Lung (tissue), 12 donors: ENCODE results near the gene SLC9A6. TPM values are rescaled to one million over a fixed set of nuclear protein-coding genes. Genes with fewer than 3 reads are reported as not detected.

Source experiments
- ATAC-seq: fragments of 200-7000 bp; cut with Tn5 transposase; one replicate; pipeline ENCODE4 v1.9.1; 2020; ENCODE audit warnings: moderate number of reproducible peaks; ENCODE audit not compliant: insufficient read depth, low FRiP score
- DNase-seq, 3 donors: peaks; one replicate each; pipeline ENCODE4 v3.0.0-alpha.2; 2013 to 2017
- H3K27ac ChIP-seq, 2 donors: one replicate each; pipeline ENCODE4 v1.5.1; 2013; ENCODE audit warnings: mild to moderate bottlenecking in 2 of 2, moderate library complexity in 2 of 2, control low read depth in 1 of 2, inconsistent platforms in 1 of 2, low read depth in 1 of 2, low read length in 1 of 2
- H3K27me3 ChIP-seq, 3 donors: one replicate each; pipeline ENCODE4 v1.5.1; 2013; ENCODE audit warnings: low read length in 2 of 3; ENCODE audit not compliant: control insufficient read depth in 3 of 3, insufficient read depth in 3 of 3
- H3K36me3 ChIP-seq, 4 donors: one replicate each; pipeline ENCODE4 v1.5.1; 2013; ENCODE audit warnings: low read length in 4 of 4, mild to moderate bottlenecking in 1 of 4, moderate library complexity in 1 of 4; ENCODE audit not compliant: control insufficient read depth in 4 of 4, insufficient read depth in 4 of 4
- H3K4me1 ChIP-seq, 5 donors: one replicate each; pipeline ENCODE4 v1.5.1; 2013; ENCODE audit warnings: low read length in 5 of 5, mild to moderate bottlenecking in 2 of 5, moderate library complexity in 1 of 5; ENCODE audit not compliant: control insufficient read depth in 5 of 5, insufficient read depth in 5 of 5
- H3K4me3 ChIP-seq: one replicate; pipeline ENCODE4 v1.5.1; 2013; ENCODE audit warnings: mild to moderate bottlenecking, control low read depth, moderate library complexity
- H3K9ac ChIP-seq, 2 donors: one replicate each; pipeline ENCODE4 v1.5.1; 2013; ENCODE audit warnings: low read length in 2 of 2, control low read depth in 1 of 2; ENCODE audit not compliant: insufficient read depth in 1 of 2
- H3K9me3 ChIP-seq, 4 donors: one replicate each; pipeline ENCODE4 v1.5.1; 2013; ENCODE audit warnings: low read length in 3 of 4, mild to moderate bottlenecking in 1 of 4, moderate library complexity in 1 of 4; ENCODE audit not compliant: control insufficient read depth in 4 of 4, insufficient read depth in 3 of 4
- CTCF ChIP-seq: IDR thresholded peaks from 2 replicates; pipeline ENCODE4 v1.5.1; 2012; ENCODE audit warnings: mild to moderate bottlenecking; ENCODE audit errors: control extremely low read depth, extremely low read depth
- WGBS, 2 donors: extraction: QIAGEN DNeasy Blood & Tissue Kit; methylation state at CpG; one replicate each; pipeline ENCODE4 v1.1.7; 2013; 5-methylcytosine and 5-hydroxymethylcytosine counted together
- polyA plus RNA-seq, 2 donors: library from polyadenylated mRNA; stranded (reverse); fragments of 200-250 nt; gene quantifications; one replicate each; pipeline ENCODE4 v1.2.1, GENCODE V29; 2013
- total RNA-seq, 2 donors: library from RNA; depleted of rRNA in 1 of 2; stranded (reverse); fragments of >200 nt in 1 of 2; gene quantifications; one replicate each; pipeline ENCODE4 v1.2.1, GENCODE V29; 2014 to 2021
- donor health status: control.
- donor health status: control.
- donor health status: Bipolar disorder and iron deficiency.
- donor health status: healthy.
- donor health status: DM: yes; HTN: yes; CAD: no.

Gene SLC9A6
- total and polyA plus RNA-seq, 4 donors, result 8.0 to 19.2 (median 12.1) TPM

DNA sequence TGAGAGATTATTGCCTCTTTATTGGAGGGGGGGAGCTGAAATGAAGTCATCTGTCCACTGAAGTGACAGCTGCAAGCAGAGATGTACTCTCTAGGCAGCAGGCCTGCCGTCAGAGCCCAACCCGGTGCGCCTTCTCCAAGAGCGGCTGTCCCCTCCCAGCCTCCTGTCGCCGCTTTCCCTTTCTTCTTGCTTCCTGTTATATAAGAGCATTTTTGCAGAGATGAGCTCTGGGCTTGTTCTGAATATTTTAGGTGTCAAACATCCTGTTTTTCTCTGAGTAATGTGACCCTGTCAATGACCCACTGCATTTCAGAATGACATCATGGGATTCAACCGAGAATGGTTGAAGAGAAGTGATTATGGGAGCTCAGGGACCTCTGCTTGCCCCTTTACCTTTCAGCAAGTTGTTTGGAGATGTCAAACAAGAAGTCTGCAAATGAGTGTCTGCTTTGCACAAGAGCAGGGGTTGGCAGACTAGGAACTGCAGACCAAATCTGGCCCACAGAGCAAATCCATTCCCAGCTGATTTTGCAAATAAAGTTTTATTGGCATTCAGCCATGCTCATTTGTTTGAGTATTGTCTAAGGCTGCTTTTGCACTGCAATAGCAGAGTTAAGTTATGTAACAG, 79.9 kb downstream of the SLC9A6 start:
- Histone ChIP-seq H3K9ac (no peak overlapping the region), H3K27me3 (peaks cover 0 to 8% (median 6%) of the 10 kb centered on the region in 3 donors), H3K9me3 (no peaks in the 10 kb centered on the region), H3K36me3 (no peaks in the 10 kb centered on the region), H3K27ac (no peak overlapping the region), H3K4me1 (no peaks in the 10 kb centered on the region), H3K4me3 (no peak overlapping the region)
- WGBS, 2 donors, result 1 to 46% methylated on average over 7 of the region's 7 CpGs
- TF ChIP-seq CTCF, result no peak
- ATAC-seq (no peak), DNase-seq (peak; percentile 31 to 80 (median 71))

- no peaks in the 10 kb centered on the region for H3K9me3 ChIP-seq
- H3K4me3 ChIP-seq, result no peak overlapping the region
- H3K9ac ChIP-seq, result no peak overlapping the region
- H3K36me3 ChIP-seq, result no peaks in the 10 kb centered on the region
- WGBS, 2 donors, result 76 to 86% methylated on average over 5 of the region's 5 CpGs
- no peaks in the 10 kb centered on the region for H3K4me1 ChIP-seq
- no peak overlapping the region for H3K27ac ChIP-seq
- TF ChIP-seq CTCF, result no peak
- H3K27me3 ChIP-seq, result peaks cover 0 to 10% (median 8%) of the 10 kb centered on the region in 3 donors
- DNase-seq (no peak), ATAC-seq (no peak)
Observed at GRCh38 chrX:136067097-136067496, 81.9 kb downstream of the SLC9A6 start.

DNA sequence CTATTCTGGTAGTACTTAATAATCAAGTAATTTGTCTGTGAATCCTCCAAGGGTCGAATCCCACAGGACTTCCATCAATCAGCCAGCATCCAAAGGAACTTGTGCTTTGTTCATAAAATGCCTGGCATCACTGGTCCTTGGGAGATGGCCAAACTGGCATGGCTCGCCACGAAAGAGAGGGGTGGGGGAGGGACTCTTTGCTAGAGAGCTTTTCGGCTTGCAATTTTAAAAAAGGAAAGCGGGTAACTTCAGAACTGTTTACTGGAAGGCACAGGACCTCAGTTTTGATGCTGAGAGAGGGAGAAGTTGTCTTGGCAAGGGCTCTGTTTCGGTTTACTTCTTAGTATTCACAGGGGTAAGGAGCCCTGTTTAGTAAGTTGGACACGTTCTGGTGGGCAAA, 82.7 kb downstream of the SLC9A6 start:
- Histone ChIP-seq H3K4me1 (no peaks in the 10 kb centered on the region), H3K27ac (no peak overlapping the region), H3K9me3 (no peaks in the 10 kb centered on the region), H3K4me3 (no peak overlapping the region), H3K36me3 (no peaks in the 10 kb centered on the region), H3K27me3 (peaks cover 0 to 10% (median 8%) of the 10 kb centered on the region in 3 donors), H3K9ac (no peak overlapping the region)
- 62 to 80% methylated on average over 7 of the region's 7 CpGs for WGBS, 2 donors
- no peak for TF ChIP-seq CTCF
- ATAC-seq (no peak), DNase-seq (no peak)

GRCh38 chrX:136076942-136077341, 91.7 kb downstream of the SLC9A6 start:
- peaks cover 0 to 10% (median 9%) of the 10 kb centered on the region in 3 donors for H3K27me3 ChIP-seq
- H3K36me3 ChIP-seq, result no peaks in the 10 kb centered on the region
- peaks cover 0 to 4% (median 0%) of the 10 kb centered on the region in 4 donors for H3K9me3 ChIP-seq
- no peak overlapping the region for H3K4me3 ChIP-seq
- H3K4me1 ChIP-seq, result no peaks in the 10 kb centered on the region
- H3K27ac ChIP-seq, result no peak overlapping the region
- ATAC-seq (no peak), DNase-seq (no peak)
- WGBS, 2 donors, result 56 to 69% methylated on average over 5 of the region's 5 CpGs
- TF ChIP-seq CTCF, result no peak
- H3K9ac ChIP-seq, result no peak overlapping the region
